ENCODE data around the gene ENAH. TPM values are rescaled to one million over a fixed set of nuclear protein-coding genes. Genes with fewer than 3 reads are reported as not detected.

Gene ENAH
- polyA plus RNA-seq, 1 of the 3 experiments (the other 2 are of a cell fraction): 48.9 TPM

GRCh38 chr1:225662155-225662554 is 9.2 kb upstream of the ENAH start (continued):
- TF ChIP-seq PBX3 (IDR thresholded peaks at IDR 0.05): peak; percentile 88
- TF ChIP-seq FOXM1 (IDR thresholded peaks at IDR 0.05; ENCODE audit: low read depth): peak; percentile 73
- peak; percentile 53; the same call in 1 of the 2 replicates for TF ChIP-seq MEF2A (IDR thresholded peaks at IDR 0.05; ENCODE audit: borderline replicate concordance, low read depth)
- peak; percentile 75 to 84 for TF ChIP-seq EP300 (IDR thresholded peaks at IDR 0.05; ENCODE audit: borderline replicate concordance in 1 of 2, low read depth in 1 of 2, low read length in 1 of 2)
- no peak for TF ChIP-seq USF1 (IDR thresholded peaks at IDR 0.05; ENCODE audit: borderline replicate concordance, low read depth)
- no peak for TF ChIP-seq YY1 (IDR thresholded peaks at IDR 0.05; ENCODE audit: low read depth)
- no peak for TF ChIP-seq NRF1 (IDR thresholded peaks at IDR 0.05; ENCODE audit: low read depth, low read length)

- Histone ChIP-seq H3K9me3 (no peaks in the 10 kb centered on the region), H4K20me1 (ENCODE audit: insufficient read depth) (no peaks in the 10 kb centered on the region), H3K36me3 (replicated peaks in 1 of 2; ENCODE audit: control insufficient read depth in 1 of 2, insufficient read depth in 2 of 2, low read length in 1 of 2) (no peaks in the 10 kb centered on the region), H3K4me2 (no peak overlapping the region), H2AFZ (ENCODE audit: low read depth) (peak overlapping the region; percentile 31; the same call in 1 of the 2 replicates), H3K79me2 (ENCODE audit: insufficient read depth) (no peaks in the 10 kb centered on the region), H3K27ac (ENCODE audit: low read depth in 2 of 2, low read length in 1 of 2) (peak overlapping the region in 1 of 2 experiments; percentile 5; a peak in 1 of 4 replicates), H3K4me3 (ENCODE audit: low read depth in 2 of 2, low read length in 1 of 2) (no peak overlapping the region), H3K9me2 (no peaks in the 10 kb centered on the region), H3K9ac (no peak overlapping the region), H3K27me3 (ENCODE audit: insufficient read depth) (no peaks in the 10 kb centered on the region), H3K4me1 (ENCODE audit: control insufficient read depth in 1 of 2, insufficient read depth in 2 of 2, low read depth in 1 of 2, low read length in 1 of 2) (peaks cover 2 to 35% of the 10 kb centered on the region in 2 experiments), H3F3A (replicated peaks; ENCODE audit: insufficient read depth) (peaks cover 33% of the 10 kb centered on the region)
- ChIA-PET CTCF (interaction anchor here (0.6 to 1.3 kb wide), 4 partner anchors 14 to 534 kb away, joined by 3 to 4 read pairs (median 4); no protein-coding TSS in a partner anchor), POLR2A (no interaction called here)
- DNase-seq: no peak
- TF ChIP-seq TEAD4 (IDR thresholded peaks at IDR 0.05; ENCODE audit: borderline replicate concordance, insufficient read depth) (no peak), GABPA (IDR thresholded peaks at IDR 0.05; ENCODE audit: low read depth) (no peak), MEF2A (IDR thresholded peaks at IDR 0.05; ENCODE audit: borderline replicate concordance, low read depth) (no peak), NRF1 (IDR thresholded peaks at IDR 0.05; ENCODE audit: low read depth, low read length) (no peak), FOXM1 (IDR thresholded peaks at IDR 0.05; ENCODE audit: low read depth) (no peak), FOXJ3 (CRISPR knock-in tag; IDR thresholded peaks at IDR 0.05) (no peak), TAF1 (IDR thresholded peaks at IDR 0.05; ENCODE audit: borderline replicate concordance, low read depth, low read length) (no peak), TCF12 (IDR thresholded peaks at IDR 0.05) (no peak), NFIC (IDR thresholded peaks at IDR 0.05; ENCODE audit: borderline replicate concordance) (no peak), CHD2 (IDR thresholded peaks at IDR 0.05; ENCODE audit: low read length, partially characterized antibody) (no peak), SMC3 (IDR thresholded peaks at IDR 0.05; ENCODE audit: low read depth, low read length) (no peak), GATA2 (CRISPR knock-in tag; IDR thresholded peaks at IDR 0.05) (no peak), EP300 (IDR thresholded peaks at IDR 0.05; ENCODE audit: borderline replicate concordance in 1 of 2, low read depth in 1 of 2, low read length in 1 of 2) (no peak), RCOR1 (IDR thresholded peaks at IDR 0.05; ENCODE audit: low read length) (no peak), PBX3 (IDR thresholded peaks at IDR 0.05) (no peak), ELF1 (IDR thresholded peaks at IDR 0.05) (no peak), SIN3A (IDR thresholded peaks at IDR 0.05; ENCODE audit: borderline replicate concordance, low read depth, low read length) (no peak), RXRA (IDR thresholded peaks at IDR 0.05; ENCODE audit: borderline replicate concordance, low read depth) (no peak), RAD21 (IDR thresholded peaks at IDR 0.05; ENCODE audit: low read length) (no peak), POLR2AphosphoS5 (IDR thresholded peaks at IDR 0.05; ENCODE audit: low read depth, low read length) (no peak)
- WGBS (ENCODE audit: low lambda C conversion rate): 100% methylated on average over 1 of the region's 1 CpG
Measured at GRCh38 chr1:225660544-225660946, 7.6 kb upstream of the ENAH start.
